Common myeloid progenitor, CD34-positive (primary cell): ENCODE results near the gene USP17L20.
"Not testable (repeated sequence)": the region's sequence is repeated elsewhere in the genome, so short reads cannot be mapped to it uniquely, and the experiment has no call there.

ENCODE experiments used
- CTCF ChIA-PET: fragments of 350-600 bp; sonication (Branson Sonifier 250); formaldehyde crosslinking; loops from one replicate; lab custom pipeline; 2021; ENCODE audit warnings: antibody characterized with exemption; lab: Charles Lee
- POLR2A ChIA-PET: fragments of 350-600 bp; sonication (Branson Sonifier 250); formaldehyde crosslinking; loops from one replicate; lab custom pipeline; 2021; ENCODE audit warnings: antibody characterized with exemption; lab: Charles Lee
- DNase-seq, 3 donors: peaks; one replicate each; pipeline versions ENCODE4 v3.0.0 to v3.0.0-alpha.2; 2013
- H3K27ac ChIP-seq, 2 experiments: 1 replicate in 1 of 2; 2 replicates in 1 of 2; pipeline ENCODE4 v1.7.0; 2013; ENCODE audit warnings: inconsistent platforms in 2 of 2, low read length in 2 of 2, mild to moderate bottlenecking in 2 of 2, low read depth in 1 of 2, moderate library complexity in 1 of 2; ENCODE audit not compliant: severe bottlenecking in 2 of 2, insufficient read depth in 1 of 2, poor library complexity in 1 of 2
- H3K27me3 ChIP-seq, 5 experiments: replicated peaks in 2 of 5; 1 replicate in 3 of 5; 2 replicates in 2 of 5; pipeline versions ENCODE4 v1.6.1 to v1.7.0; 2013; ENCODE audit warnings: low read length in 4 of 5, mild to moderate bottlenecking in 2 of 5, moderate library complexity in 2 of 5, inconsistent platforms in 1 of 5; ENCODE audit not compliant: insufficient read depth in 5 of 5, control insufficient read depth in 4 of 5
- H3K36me3 ChIP-seq, 4 experiments: 1 replicate in 2 of 4; 2 replicates in 2 of 4; pipeline versions ENCODE4 v1.6.1 to v1.7.0; 2013; ENCODE audit warnings: low read length in 3 of 4, control low read depth in 1 of 4, mild to moderate bottlenecking in 1 of 4; ENCODE audit not compliant: control insufficient read depth in 4 of 4, insufficient read depth in 4 of 4
- H3K4me1 ChIP-seq, 4 experiments: 1 replicate in 3 of 4; 2 replicates in 1 of 4; pipeline versions ENCODE4 v1.6.1 to v1.7.1; 2013; ENCODE audit warnings: low read length in 3 of 4, mild to moderate bottlenecking in 3 of 4, control low read depth in 1 of 4, inconsistent platforms in 1 of 4, moderate library complexity in 1 of 4; ENCODE audit not compliant: control insufficient read depth in 4 of 4, insufficient read depth in 4 of 4; ENCODE audit errors: control extremely low read depth in 1 of 4
- H3K4me3 ChIP-seq, 7 experiments: 1 replicate in 4 of 7; 2 replicates in 3 of 7; pipeline versions ENCODE4 v1.5.1 to v1.7.0; 2013; ENCODE audit warnings: mild to moderate bottlenecking in 7 of 7, low read length in 6 of 7, moderate library complexity in 6 of 7, inconsistent platforms in 2 of 7, low read depth in 2 of 7, control low read depth in 1 of 7; ENCODE audit not compliant: insufficient read depth in 4 of 7, control insufficient read depth in 1 of 7; ENCODE audit errors: extremely low read depth in 1 of 7
- H3K9me3 ChIP-seq, 5 experiments: 1 replicate in 4 of 5; 2 replicates in 1 of 5; pipeline versions ENCODE4 v1.6.1 to v1.7.1; 2013; ENCODE audit warnings: low read length in 4 of 5, mild to moderate bottlenecking in 2 of 5, inconsistent platforms in 1 of 5, low read depth in 1 of 5, moderate library complexity in 1 of 5; ENCODE audit not compliant: control insufficient read depth in 4 of 5, insufficient read depth in 2 of 5; ENCODE audit errors: control extremely low read depth in 1 of 5
- WGBS: methylation state at CpG from one replicate; pipeline ENCODE4 v1.1.5; 2013; ENCODE audit not compliant: insufficient coverage; 5-methylcytosine and 5-hydroxymethylcytosine counted together

USP17L20 gene

DNA sequence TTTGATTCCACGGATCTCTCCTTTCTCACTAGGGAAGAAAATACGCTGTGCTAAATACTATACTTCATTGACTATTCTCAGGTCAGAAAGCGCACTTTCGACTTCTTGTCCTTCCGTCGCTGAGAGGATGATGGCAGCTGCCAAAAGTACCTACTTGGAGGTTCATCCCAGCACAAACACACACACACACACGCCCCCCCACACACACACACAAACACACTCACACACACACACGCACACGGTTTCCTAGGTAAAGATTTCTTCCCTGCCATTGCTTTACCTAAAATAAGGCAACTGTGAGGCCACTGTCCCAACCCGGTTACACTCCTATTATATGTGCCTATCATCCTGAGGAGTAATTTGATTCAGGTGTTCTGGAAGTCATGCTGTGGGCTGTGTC is 13.8 kb downstream of the USP17L20 start:
- H3K27ac ChIP-seq, H3K36me3 ChIP-seq, POLR2A ChIA-PET, H3K4me3 ChIP-seq, CTCF ChIA-PET, DNase-seq, H3K27me3 ChIP-seq, H3K9me3 ChIP-seq, H3K4me1 ChIP-seq: not testable (repeated sequence)
- 96% methylated on average over 3 of the region's 10 CpGs for WGBS
